Measurements from ENCODE around the gene LIAS.
"Not testable (repeated sequence)": the region's sequence is repeated elsewhere in the genome, so short reads cannot be mapped to it uniquely, and the experiment has no call there.

The LIAS gene

DNA sequence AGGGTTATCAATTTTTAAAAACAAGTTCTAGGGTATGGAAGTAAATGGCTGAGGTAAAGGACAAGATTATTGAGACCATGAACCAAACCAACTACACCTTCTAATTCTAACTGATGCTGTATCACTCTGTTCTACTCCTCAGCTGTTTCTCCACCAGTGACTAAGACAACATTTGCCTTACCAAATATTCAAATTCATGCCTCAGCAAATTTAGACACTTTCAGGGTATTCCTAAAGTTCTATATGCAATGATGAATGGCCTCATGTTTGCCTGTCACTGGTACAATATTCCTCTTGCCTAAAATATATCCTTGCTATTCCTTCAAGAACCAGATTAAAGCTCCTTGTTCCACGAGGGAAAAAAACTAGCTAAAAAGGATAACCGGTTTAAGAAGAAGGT is 5.1 kb upstream of the LIAS start:
- no peak for DNase-seq

DNA sequence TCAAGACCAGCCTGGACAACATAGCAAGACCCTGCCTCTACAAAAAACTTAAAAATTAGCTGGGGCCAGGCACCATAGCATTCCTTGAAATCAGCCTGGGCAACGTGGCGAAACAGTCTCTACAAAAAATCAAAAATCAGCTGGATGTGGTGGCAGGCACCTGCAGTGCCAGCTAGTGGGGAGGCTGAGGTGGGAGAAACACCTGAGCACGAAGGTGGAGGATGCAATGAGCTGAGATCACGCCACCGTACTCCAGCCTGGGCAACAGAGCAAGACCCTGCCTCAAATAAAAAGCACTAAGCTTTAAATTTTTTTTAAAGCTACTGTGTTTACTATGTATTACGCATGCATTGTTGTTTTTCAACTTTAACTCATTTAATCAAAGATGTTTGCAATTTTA is 3.4 kb upstream of the LIAS start:
- no peak for DNase-seq

DNA sequence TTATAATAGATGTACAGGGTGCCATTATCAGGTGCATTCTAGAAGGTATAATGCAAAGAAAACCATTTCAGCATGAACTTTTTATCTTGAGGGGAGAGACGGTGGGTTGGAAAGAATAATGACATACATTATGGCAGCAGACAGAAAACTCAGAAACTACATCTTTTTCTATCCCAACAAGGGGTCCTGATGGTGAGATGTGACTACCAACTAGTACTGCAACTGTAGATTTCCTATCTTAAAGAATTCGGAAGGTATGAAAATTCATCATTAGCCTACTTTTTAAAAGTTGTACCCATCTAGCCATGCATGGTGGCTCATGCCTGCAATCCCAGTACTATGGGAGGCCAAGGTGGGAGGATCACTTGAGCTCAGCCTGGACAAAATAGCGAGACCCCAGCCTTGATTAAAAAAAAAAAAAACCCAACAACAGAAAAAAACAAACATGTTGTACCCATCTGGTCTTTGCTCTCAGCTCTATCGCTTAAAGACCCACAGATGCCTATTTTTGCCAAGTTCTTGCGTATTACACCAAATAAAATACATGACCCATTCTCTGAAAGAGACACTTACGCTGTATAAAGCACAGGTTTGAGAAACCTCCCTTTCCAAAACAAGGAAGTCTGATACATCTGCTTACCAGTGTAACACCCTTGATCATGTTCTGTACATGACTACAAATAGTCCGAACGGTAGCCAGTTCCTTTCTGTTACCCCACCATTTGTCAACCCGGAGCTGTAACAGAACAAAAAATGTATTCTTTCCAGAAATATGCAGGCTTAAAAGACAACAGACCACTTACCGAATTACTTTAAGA is 1.7 kb upstream of the LIAS start:
- DNase-seq, result no peak

DNA sequence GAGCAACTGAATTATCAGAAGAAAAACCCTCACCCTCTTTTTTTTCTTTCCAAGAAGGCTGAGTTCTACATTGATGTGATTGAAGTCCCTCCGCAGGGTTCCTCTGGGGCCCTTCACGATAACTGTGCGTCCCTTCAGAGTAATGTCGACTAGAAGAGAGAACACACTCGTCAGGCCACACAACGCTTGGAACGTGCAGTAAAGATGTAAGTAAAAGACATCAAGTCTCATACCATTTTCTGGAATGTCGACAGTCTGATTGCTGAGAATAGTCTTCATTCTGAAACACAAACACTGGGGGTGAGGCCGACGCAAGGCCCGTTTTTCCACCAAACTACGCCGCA is 723 bp upstream of the LIAS start:
- DNase-seq, result not testable (repeated sequence)

DNA sequence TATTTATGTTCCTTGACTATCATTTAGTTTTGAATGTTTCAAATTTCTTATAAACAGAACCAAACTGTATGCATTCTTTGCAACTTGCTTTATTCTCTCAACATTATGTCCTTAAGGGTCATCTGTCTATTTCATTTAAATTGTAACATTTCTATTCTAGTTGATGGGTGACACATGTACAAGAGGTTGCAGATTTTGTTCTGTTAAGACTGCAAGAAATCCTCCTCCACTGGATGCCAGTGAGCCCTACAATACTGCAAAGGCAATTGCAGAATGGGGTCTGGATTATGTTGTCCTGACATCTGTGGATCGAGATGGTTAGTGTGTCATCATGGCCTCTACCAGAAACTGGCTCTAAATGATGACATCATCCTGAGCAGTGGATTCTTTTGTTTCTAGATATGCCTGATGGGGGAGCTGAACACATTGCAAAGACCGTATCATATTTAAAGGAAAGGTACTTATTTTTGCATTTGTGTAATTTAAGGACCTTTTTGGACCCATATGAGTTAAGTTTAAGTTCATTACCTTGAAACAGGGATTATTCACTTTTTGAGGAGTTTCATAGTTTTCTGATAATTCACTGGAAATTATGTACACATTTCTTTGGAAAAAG is 6.1 kb downstream of the LIAS start:
- DNase-seq, result no peak

DNA sequence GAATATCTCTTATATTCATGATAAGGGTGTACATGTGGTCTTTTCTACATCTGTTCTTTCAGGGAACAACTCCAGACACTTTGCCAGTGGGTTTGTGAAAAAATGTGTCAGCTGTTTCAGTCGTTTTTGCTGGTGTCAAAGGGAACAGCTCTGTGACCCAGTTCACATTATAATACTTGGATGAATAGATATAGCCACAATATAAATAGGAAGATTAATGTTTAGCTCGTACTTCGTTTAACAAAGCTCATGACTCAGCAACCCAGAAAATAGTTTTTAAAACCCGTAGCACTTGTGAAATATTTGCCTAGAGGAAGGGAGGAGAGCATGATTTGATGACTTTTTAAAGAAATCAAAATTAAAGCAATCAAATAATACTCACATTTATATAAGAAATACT is 7.9 kb downstream of the LIAS start:
- no peak for DNase-seq

DNA sequence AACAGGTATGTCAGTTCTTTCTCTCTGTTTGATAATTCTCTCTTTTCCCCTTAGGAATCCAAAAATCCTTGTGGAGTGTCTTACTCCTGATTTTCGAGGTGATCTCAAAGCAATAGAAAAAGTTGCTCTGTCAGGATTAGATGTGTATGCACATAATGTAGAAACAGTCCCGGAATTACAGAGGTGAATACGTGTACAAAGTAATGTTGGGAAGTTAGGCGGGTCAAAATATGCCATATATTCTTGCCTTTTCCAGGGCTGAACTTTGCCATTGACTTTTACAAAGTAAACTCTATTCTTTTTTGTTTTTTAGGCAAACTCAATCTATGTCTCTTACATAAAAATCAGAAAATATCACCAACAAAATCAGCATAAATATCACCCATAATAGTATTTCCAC is 8.6 kb downstream of the LIAS start:
- DNase-seq, result no peak

DNA sequence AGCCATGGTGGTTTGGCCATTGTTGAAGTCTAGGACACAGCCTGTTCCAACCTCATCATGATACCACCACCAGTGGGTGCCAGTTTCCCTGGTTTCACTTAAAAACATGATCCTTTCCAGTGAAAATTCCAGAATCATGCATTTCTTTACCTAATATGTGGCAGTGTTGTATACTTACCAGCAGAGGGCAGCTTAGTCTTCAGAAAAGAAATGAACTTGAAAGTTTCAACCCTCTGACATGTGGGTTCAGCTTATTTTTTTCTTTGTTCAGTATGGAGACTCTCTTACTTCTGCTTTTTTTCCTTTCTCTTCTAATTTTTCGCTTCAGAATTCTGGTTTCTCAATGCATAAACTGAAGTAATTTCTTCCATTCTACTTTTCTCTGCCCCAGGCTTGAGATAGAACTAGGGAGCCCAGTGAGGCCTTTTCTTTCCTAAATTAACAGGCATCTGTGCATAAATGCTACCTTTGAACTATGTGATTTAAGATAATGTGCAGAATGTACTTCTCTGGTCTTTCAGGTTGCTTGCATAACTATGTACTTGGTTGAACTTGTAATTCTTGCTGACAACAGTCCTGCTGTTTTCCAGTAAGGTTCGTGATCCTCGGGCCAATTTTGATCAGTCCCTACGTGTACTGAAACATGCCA is 10.7 kb downstream of the LIAS start:
- DNase-seq, result no peak

DNA sequence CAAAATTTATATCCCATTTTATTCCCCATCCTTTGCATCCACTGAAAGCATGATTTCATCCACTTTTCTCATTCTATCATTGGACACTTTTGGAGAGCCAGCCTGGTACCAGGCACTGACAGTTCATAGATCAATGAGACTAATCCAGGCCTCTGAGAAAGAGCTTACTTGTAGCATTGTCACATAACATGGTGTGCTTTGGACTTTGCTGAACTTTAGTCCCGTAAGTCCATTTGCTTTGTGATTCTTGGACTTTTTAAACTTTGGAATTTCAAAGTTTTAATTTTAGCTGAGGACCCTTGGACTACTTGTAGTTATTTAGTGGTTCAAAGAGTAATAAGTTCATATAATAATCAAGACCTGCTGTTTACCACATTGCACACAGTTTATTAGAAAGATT is 11.5 kb downstream of the LIAS start:
- DNase-seq, result no peak

DNA sequence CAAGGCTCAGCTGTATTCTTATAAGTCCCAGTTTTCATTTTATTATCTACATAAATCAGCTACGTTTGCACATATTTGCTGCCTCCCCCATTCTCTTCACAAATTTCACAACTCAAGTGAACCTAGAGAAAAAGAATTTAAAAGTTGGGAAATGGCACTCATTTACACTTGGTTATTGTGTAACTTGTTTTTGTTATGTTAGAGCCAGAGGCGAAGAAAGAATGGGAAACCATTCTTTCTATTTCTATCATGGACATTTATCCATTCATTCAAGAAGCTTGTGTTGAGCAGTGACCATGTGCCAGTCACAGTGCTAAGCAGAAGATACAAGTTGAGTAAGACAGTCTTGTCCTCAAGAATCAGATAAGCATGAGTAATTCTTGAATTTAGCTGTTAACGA is 13.5 kb downstream of the LIAS start:
- no peak for DNase-seq

DNA sequence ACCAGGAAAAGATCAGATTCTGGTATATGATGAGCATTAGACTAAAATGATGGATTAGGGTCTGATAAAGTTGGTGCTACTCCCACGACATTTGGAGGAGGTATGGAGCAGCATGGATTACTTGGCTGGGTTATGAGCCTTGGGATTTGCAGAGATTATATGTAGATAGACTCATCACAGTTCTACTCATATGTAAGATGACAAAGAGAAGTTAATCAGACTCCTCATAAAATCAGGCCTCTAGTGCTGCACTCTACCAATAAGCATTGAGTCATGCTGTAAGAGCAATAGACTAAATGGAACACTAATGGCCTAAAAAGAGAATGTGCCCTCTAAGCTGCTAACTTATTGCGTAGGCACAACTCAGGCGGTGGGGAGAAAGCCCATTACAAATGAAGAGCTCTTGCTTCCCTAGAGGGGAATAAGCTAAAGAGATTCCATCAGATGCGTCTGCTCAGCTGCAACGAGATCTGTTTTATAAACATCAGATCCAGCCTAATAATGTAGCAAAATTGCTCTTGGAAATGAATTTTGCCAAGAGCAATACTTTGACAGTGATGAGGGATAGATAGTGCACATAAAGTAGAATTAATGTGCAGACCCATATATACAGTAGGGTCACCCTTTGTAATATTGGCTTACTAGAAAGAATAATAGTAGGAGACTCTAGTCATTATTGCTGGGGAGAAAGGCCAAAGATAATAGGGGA is 17.5 kb downstream of the LIAS start:
- no peak for DNase-seq

DNA sequence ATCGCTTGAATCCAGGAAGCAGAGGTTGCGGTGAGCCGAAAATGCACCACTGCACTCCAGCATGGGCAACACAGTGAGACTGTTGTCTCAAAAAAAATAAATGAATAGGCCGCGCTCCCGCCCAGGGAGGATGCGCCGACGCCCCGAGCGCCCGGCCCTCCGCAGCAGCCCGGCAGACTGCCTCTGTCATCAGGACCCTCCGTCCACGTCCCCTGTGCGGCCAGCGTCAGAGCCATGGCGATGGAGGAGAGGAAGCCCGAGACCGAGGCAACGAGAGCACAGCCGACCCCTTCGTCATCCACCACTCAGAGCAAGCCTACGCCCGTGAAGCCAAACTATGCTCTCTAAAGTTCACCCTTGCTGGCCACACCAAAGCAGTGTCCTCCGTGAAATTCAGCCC is 21.4 kb downstream of the LIAS start:
- DNase-seq, result no peak

DNA sequence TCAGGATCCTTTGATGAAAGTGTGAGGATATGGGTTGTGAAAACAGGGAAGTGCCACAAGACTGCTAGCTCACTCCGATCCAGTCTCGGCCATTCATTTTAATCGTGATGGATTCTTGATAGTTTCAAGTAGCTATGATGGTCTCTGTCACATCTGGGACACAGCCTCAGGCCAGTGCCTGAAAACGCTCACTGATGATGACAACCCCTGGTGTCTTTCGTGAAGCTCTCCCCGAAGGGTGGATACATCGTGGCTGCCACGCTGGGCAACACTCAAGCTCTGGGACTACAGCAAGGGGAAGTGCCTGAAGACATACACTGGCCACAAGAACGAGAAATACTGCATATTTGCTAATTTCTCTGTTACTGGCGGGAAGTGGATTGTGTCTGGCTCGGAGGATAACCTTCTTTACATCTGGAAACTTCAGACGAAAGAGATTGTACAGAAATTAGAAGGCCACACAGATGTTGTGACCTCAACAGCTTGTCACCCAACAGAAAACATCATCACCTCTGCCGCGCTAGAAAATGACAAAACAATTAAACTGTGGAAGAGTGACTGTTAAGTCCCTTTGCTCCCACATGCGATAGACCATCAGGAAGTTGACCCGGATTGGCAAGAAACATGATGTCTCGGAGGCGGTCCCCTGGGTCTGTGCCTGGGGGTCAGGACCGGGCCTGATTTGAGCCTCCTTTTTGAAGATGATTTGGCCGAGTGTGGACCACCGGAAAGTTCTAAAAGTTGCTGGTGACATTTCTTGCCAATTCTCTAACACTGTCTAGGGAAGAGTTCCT is 22.2 kb downstream of the LIAS start:
- DNase-seq, result no peak

DNA sequence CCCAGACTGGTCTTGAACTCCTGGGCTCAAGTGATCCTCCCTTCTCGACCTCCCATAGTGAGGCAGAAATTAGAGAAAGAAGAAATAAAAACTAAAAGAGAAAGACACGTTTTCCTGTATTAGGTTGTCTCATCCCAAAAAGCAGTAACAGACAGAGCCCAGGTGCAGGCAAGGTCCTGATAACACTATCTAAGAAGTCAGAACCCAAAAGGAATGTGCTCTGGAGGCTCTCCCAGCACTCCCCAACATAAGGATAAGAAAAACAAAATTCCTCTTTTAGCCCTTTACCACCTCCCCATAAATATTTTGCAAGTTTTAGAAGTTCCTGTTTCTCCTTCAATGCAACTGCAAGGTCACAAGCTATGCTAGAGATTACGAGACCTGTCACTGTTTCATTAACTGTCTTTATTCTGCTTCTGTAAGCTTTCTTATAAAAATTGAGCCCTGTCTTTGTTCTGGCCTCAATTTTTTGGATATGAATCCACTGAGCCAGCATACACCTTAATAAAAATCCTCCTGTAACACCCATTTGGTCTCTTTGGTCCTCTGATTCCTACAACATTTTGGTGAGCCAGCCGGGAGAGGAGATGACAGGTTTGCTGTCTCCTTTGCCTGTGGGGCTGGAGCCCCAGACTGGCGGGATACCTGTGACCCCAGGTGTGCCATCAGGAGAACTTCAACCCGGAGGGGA is 25.9 kb downstream of the LIAS start:
- no peak for DNase-seq

DNA sequence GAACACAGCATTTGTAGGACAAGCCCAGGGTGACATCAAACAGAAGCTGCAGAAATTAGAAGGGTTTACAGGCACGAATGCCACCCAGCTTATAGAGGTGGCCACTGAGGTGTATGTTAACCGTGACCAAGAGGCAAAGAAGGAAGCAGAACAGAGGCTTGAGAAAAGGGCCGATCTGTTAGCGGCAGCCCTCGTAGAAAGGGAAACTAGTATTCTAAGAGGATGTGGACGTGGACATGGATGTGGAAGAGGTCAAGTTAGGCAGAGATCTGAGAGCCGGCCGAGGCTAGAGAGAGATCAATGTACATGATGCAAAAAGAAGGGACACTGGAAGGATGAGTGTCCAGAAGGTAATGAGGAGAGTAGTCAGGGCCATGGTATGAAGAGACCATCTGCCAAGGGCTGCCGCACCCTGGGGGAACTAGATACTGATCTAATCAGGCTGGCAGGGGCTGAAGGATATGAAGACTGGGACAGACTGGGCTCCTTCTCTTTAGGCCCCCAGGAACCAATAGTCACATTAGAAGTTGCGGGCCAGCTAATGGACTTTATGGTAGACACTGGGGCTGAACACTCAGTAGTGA is 27.5 kb downstream of the LIAS start:
- no peak for DNase-seq

DNA sequence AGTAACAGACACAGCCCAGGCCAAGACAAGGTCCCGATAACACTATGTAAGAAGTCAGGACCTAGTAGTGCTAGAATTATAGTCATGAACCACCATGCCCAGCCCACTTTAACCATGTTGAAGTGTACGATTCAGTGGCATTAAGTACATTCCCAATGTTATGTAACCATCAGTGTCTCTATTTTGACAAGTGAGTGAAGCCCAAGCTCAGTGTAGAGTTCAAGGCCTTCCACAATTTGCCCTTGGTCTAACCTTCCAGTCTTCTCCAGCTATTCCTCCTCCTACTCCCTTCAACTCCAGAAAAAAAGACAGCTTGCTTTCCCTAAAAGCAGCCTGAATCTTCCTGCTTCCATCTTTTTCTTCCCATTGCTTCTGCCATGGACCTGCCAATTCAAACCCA is 31.5 kb downstream of the LIAS start:
- DNase-seq, result no peak

DNA sequence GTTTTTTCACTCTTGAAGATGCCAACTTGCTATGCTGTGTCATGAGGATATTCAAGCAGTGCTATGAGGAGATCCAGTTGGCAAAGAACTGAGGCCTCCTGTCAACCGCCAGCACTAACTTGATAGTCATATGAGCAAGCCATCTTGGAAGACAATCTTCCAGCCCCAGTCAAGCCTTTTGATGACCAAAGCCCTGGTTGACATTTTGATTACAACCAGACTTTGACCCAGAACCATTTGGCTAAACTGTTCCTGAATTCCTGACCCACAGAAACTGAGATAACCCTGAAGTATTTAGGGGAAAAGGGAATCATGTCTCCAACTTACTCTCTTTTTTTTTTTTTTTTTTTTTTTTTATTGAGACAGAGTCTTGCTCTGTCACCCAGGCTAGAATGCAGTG is 35.5 kb downstream of the LIAS start:
- DNase-seq, result no peak

DNA sequence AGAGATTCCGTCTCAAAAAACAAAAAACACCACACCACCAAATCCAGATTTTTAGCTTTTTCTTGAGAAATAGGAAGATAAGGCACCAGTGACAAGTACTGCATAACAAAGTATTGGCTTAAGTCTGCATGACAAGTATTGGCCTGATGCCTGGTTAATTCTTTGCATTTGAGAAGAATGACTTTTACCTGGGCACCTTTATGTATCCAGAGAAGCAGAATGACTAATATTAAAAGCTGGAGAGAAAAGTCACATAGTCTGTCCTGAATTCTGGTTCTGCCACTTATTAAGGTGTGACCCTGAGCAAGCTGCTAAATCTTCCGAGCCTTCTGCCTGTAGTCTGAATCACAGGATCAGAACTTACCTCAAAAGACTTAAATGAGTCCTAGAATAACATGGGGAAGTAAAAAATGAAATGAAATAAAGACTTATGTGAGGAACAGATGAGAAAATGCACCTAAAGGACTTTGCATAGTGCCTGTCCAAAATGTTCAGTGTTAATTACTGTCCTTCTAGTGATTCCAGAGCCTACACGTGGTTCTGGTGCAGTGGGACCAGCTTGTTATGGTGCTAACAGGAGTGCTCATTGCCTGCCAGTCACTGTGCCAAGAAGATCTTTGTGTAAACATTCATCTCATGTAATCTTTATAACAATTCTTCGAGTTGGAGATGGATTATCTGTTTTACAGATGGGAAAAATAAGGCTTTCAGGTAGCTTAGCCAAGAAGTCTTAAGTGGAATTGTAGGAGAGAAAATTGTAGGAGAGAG is 36.8 kb downstream of the LIAS start:
- DNase-seq, result no peak

DNA sequence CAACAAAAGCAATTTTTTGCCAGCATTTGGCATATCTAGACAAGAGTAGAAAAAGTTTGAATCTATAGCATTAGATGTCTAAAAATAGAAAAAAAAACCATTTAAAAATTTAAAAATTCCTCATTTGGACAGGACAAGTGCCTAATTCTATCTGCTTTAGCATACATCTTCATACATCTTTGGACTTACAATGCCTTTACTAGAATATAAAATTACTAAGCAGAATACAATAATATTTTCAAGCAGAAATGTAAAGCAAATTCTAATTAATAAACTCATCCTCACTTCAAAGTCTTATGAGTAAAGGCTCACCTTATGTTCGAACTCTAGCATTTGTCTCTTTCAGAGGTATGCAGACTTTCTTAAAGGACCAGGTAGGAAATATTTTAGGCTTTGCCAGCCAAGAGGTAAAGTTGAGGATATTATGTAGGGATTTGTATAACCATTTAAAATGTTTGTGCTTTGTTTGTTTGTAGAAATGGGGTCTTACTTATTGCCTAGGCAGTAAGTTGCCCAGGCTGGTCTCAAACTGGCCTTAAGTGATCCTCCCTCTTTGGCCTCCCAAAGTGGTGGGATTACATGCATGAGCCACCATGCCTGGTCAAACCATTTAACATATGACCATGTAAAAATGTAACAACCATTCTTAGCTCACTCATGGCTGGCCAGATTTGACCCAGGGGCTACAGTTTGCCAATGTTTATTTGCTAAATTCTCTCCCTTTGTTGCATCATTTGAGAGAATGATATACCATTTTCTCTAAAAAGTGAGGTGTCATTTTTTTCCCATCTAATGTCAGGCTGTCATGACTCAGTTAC is 39.3 kb downstream of the LIAS start:
- no peak for DNase-seq

DNA sequence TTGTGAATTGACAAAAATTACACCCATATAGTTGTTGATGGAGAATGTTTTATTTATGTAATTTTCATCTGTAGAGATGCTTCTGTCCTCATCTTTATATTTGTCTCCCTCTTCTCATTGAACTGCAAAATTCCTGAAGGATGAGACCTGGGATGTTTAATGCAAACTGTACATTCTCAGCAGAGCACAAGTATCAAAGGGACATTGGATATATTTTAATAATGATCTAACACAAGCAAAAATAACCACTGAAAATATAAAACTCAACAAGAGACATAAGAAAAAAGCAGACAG is 39.8 kb downstream of the LIAS start:
- DNase-seq, result no peak
